H1 (cell line): Measurements from ENCODE around the gene ABCA6. TPM values are rescaled to one million over a fixed set of nuclear protein-coding genes. Genes with fewer than 3 reads are reported as not detected.

Source experiments
- CTCF ChIA-PET: fragments of 300-600 bp; sonication (Branson Sonifier 250); formaldehyde crosslinking; loops from one replicate; lab custom pipeline; 2021; ENCODE audit not compliant: partially characterized antibody; lab: Charles Lee
- POLR2A ChIA-PET: fragments of 300-600 bp; sonication (Branson Sonifier 250); formaldehyde crosslinking; loops from one replicate; lab custom pipeline; 2021; ENCODE audit warnings: inconsistent platforms; ENCODE audit not compliant: partially characterized antibody; lab: Charles Lee
- DNase-seq, 2 experiments: peaks; one replicate each; pipeline versions ENCODE4 v3.0.0 to v3.0.0-alpha.2; 2010 to 2022; ENCODE audit warnings: low spot score in 2 of 2, low read depth in 1 of 2, mixed read lengths in 1 of 2
- FAIRE-seq: peaks from 2 replicates; lab custom pipeline; 2011; peaks lifted over from hg19 to GRCh38; lab: Jason Lieb, UNC
- H2AFZ ChIP-seq: 2 replicates; pipeline ENCODE4 v1.8.1; 2012; ENCODE audit warnings: low read length, inconsistent platforms
- H2AK5ac ChIP-seq: 2 replicates; pipeline ENCODE4 v1.6.1; 2013; ENCODE audit warnings: low read depth, low read length
- H2BK120ac ChIP-seq: replicated peaks from 2 replicates; pipeline ENCODE3; 2013; ENCODE audit warnings: low read depth, low read length, inconsistent platforms
- H2BK12ac ChIP-seq: 2 replicates; pipeline ENCODE4 v1.6.1; 2013; ENCODE audit warnings: low read depth, low read length
- H2BK15ac ChIP-seq: 2 replicates; pipeline ENCODE4 v1.6.1; 2013; ENCODE audit warnings: low read length
- H2BK20ac ChIP-seq: 2 replicates; pipeline ENCODE4 v1.6.1; 2013; ENCODE audit warnings: low read length
- H2BK5ac ChIP-seq: 2 replicates; pipeline ENCODE4 v1.6.1; 2013; ENCODE audit warnings: low read depth, low read length
- H3K14ac ChIP-seq: 2 replicates; pipeline ENCODE4 v1.6.1; 2013; ENCODE audit warnings: inconsistent platforms; ENCODE audit not compliant: insufficient read length
- H3K18ac ChIP-seq: 2 replicates; pipeline ENCODE4 v1.6.1; 2013; ENCODE audit warnings: low read length; ENCODE audit errors: extremely low read depth
- H3K23ac ChIP-seq: 2 replicates; pipeline ENCODE4 v1.6.1; 2013; ENCODE audit warnings: inconsistent platforms; ENCODE audit not compliant: insufficient read length
- H3K23me2 ChIP-seq: 2 replicates; pipeline ENCODE4 v1.6.1; 2013; ENCODE audit warnings: low read depth, low read length
- H3K27ac ChIP-seq: 2 replicates; pipeline ENCODE4 v1.6.1; 2011; ENCODE audit warnings: low read depth, low read length, inconsistent platforms
- H3K27me3 ChIP-seq, 4 experiments: replicated peaks in 1 of 4; 1 replicate in 1 of 4; 2 replicates in 3 of 4; pipeline versions ENCODE4 v1.6.1 to v1.8.1; 2011 to 2013; ENCODE audit warnings: low read length in 3 of 4, mild to moderate bottlenecking in 3 of 4, inconsistent platforms in 2 of 4, mixed read lengths in 2 of 4, moderate library complexity in 1 of 4; ENCODE audit not compliant: control insufficient read depth in 3 of 4, insufficient read depth in 3 of 4; ENCODE audit errors: extremely low read depth in 1 of 4
- H3K36me3 ChIP-seq, 4 experiments: 2 replicates each; pipeline versions ENCODE4 v1.6.1 to v1.8.1; 2011 to 2013; ENCODE audit warnings: mild to moderate bottlenecking in 4 of 4, low read length in 3 of 4, moderate library complexity in 2 of 4, control low read depth in 1 of 4, inconsistent platforms in 1 of 4; ENCODE audit not compliant: insufficient read depth in 4 of 4, control insufficient read depth in 2 of 4
- H3K4ac ChIP-seq: replicated peaks from 2 replicates; pipeline ENCODE3; 2013; ENCODE audit warnings: low read length, low read depth, mixed read lengths, inconsistent platforms; ENCODE audit not compliant: insufficient read length
- H3K4me1 ChIP-seq, 4 experiments: replicated peaks in 1 of 4; 1 replicate in 1 of 4; 2 replicates in 3 of 4; pipeline versions ENCODE4 v1.6.1 to v1.8.1; 2011 to 2013; ENCODE audit warnings: low read length in 3 of 4, inconsistent platforms in 2 of 4, mixed read lengths in 1 of 4; ENCODE audit not compliant: insufficient read depth in 4 of 4, control insufficient read depth in 3 of 4
- H3K4me2 ChIP-seq, 2 experiments: 2 replicates each; pipeline versions ENCODE4 v1.6.1 to v1.8.1; 2011 to 2013; ENCODE audit warnings: low read depth in 2 of 2, low read length in 2 of 2, control low read depth in 1 of 2, inconsistent platforms in 1 of 2, mild to moderate bottlenecking in 1 of 2; ENCODE audit not compliant: insufficient read depth in 1 of 2
- H3K4me3 ChIP-seq, 4 experiments: fragments of 200-600, 300-600 bp in 1 of 4; sonication (generic), shearing (Covaris generic), sonication (Bioruptor Twin) in 1 of 4; 2 replicates each; pipeline versions ENCODE4 v1.5.1 to v1.8.1; 2011 to 2016; ENCODE audit warnings: low read length in 4 of 4, low read depth in 3 of 4, control low read depth in 2 of 4, inconsistent platforms in 2 of 4, mild to moderate bottlenecking in 2 of 4, mixed read lengths in 1 of 4, moderate library complexity in 1 of 4; ENCODE audit not compliant: insufficient read depth in 2 of 4; ENCODE audit errors: extremely low read depth in 1 of 4
- H3K56ac ChIP-seq: replicated peaks from 2 replicates; pipeline ENCODE3; 2013; ENCODE audit warnings: low read depth, mild to moderate bottlenecking, mixed read lengths, low read length, inconsistent platforms; ENCODE audit not compliant: insufficient read length
- H3K79me1 ChIP-seq: 2 replicates; pipeline ENCODE4 v1.6.1; 2013; ENCODE audit warnings: low read depth, low read length, control low read depth
- H3K79me2 ChIP-seq, 2 experiments: 2 replicates each; pipeline versions ENCODE4 v1.6.1 to v1.8.1; 2012 to 2013; ENCODE audit warnings: low read length in 2 of 2, mild to moderate bottlenecking in 2 of 2, inconsistent platforms in 1 of 2; ENCODE audit not compliant: insufficient read depth in 2 of 2, control insufficient read depth in 1 of 2
- H3K9ac ChIP-seq, 4 experiments: replicated peaks in 1 of 4; 1 replicate in 1 of 4; 2 replicates in 3 of 4; pipeline versions ENCODE4 v1.6.1 to v1.8.1; 2011 to 2013; ENCODE audit warnings: low read depth in 3 of 4, low read length in 3 of 4, control low read depth in 2 of 4, mild to moderate bottlenecking in 2 of 4, moderate library complexity in 2 of 4, inconsistent platforms in 1 of 4; ENCODE audit errors: extremely low read depth in 1 of 4
- H3K9me3 ChIP-seq, 2 experiments: 2 replicates each; pipeline versions ENCODE4 v1.6.1 to v1.8.1; 2012 to 2013; ENCODE audit warnings: mild to moderate bottlenecking in 2 of 2, moderate library complexity in 2 of 2, control low read depth in 1 of 2, inconsistent platforms in 1 of 2, low read depth in 1 of 2, low read length in 1 of 2, mixed read lengths in 1 of 2; ENCODE audit not compliant: insufficient read depth in 2 of 2
- H4K20me1 ChIP-seq, 2 experiments: replicated peaks in 1 of 2; 2 replicates each; pipeline versions ENCODE3 to v1.8.1; 2011 to 2013; ENCODE audit warnings: inconsistent platforms in 2 of 2, low read length in 2 of 2, mild to moderate bottlenecking in 1 of 2; ENCODE audit not compliant: insufficient read depth in 2 of 2, control insufficient read depth in 1 of 2
- H4K5ac ChIP-seq: 2 replicates; pipeline ENCODE4 v1.6.1; 2013; ENCODE audit warnings: low read length, low read depth, mixed read lengths, inconsistent platforms; ENCODE audit not compliant: insufficient read length
- H4K8ac ChIP-seq: 2 replicates; pipeline ENCODE4 v1.8.0; 2013; ENCODE audit warnings: mild to moderate bottlenecking, moderate library complexity, low read length, inconsistent platforms; ENCODE audit not compliant: insufficient read depth; ENCODE audit errors: extremely low read depth
- H4K91ac ChIP-seq: replicated peaks from 2 replicates; pipeline ENCODE3; 2013; ENCODE audit warnings: low read length, mixed read lengths, inconsistent platforms; ENCODE audit not compliant: insufficient read length
- CBX8 ChIP-seq: fragments of 300-800, 300-1000 bp; sonication (generic); IDR thresholded peaks from 2 replicates; pipeline ENCODE4 v1.7.1; 2016; ENCODE audit warnings: low read depth, low read length, borderline replicate concordance
- CEBPB ChIP-seq: IDR thresholded peaks from 2 replicates; pipeline ENCODE4 v1.6.1; 2012; ENCODE audit warnings: low read depth, low read length
- GABPA ChIP-seq: IDR thresholded peaks from 2 replicates; pipeline ENCODE4 v1.6.1; 2011; ENCODE audit warnings: mild to moderate bottlenecking, low read length, moderate library complexity, borderline replicate concordance; ENCODE audit not compliant: insufficient read depth
- GTF2F1 ChIP-seq: IDR thresholded peaks from 2 replicates; pipeline ENCODE4 v1.6.1; 2012; ENCODE audit warnings: low read depth, low read length, improper control_type of control experiment, borderline replicate concordance
- HDAC2 ChIP-seq, 2 experiments: fragments of 300-600 bp in 1 of 2; sonication (generic) in 1 of 2; IDR thresholded peaks; 2 replicates each; pipeline ENCODE4 v1.6.1; 2011 to 2012; ENCODE audit warnings: low read depth in 2 of 2, low read length in 2 of 2, mild to moderate bottlenecking in 2 of 2, moderate library complexity in 2 of 2, borderline replicate concordance in 1 of 2, inconsistent platforms in 1 of 2
- JUND ChIP-seq: IDR thresholded peaks from 2 replicates; pipeline ENCODE4 v1.6.1; 2011; ENCODE audit warnings: mild to moderate bottlenecking, improper control_type of control experiment, low read length
- RAD21 ChIP-seq, 2 experiments: IDR thresholded peaks in 1 of 2; conservative IDR thresholded peaks in 1 of 2; 2 replicates each; pipeline ENCODE4 v1.6.1; 2011; ENCODE audit warnings: low read depth in 2 of 2, low read length in 2 of 2, improper control_type of control experiment in 1 of 2, inconsistent platforms in 1 of 2, mild to moderate bottlenecking in 1 of 2, moderate library complexity in 1 of 2
- RFX5 ChIP-seq: IDR thresholded peaks from 2 replicates; pipeline ENCODE4 v1.6.1; 2011; ENCODE audit warnings: low read depth, low read length, improper control_type of control experiment, borderline replicate concordance
- USF2 ChIP-seq: IDR thresholded peaks from 2 replicates; pipeline ENCODE4 v1.6.1; 2011; ENCODE audit warnings: low read length, improper control_type of control experiment
- YY1 ChIP-seq: IDR thresholded peaks from 2 replicates; pipeline ENCODE4 v1.6.1; 2011; ENCODE audit warnings: low read depth, mild to moderate bottlenecking, low read length
- WGBS, 2 experiments: shearing (Covaris generic) in 1 of 2; methylation state at CpG; one replicate each; pipeline versions ENCODE4 v1.1.6 to v1.1.7; 2013 to 2015; ENCODE audit warnings: low lambda C conversion rate in 2 of 2, mixed read lengths in 2 of 2, inconsistent platforms in 1 of 2, low coverage in 1 of 2, missing lambda C conversion rate in 1 of 2; ENCODE audit not compliant: insufficient replicate concordance in 2 of 2, insufficient coverage in 1 of 2, insufficient read length in 1 of 2; ENCODE audit errors: extremely low coverage in 1 of 2, missing lambda C conversion rate in 1 of 2; 5-methylcytosine and 5-hydroxymethylcytosine counted together
- polyA plus RNA-seq, 7 experiments: library from polyadenylated mRNA; depleted of rRNA in 3 of 7; stranded (reverse) in 5 of 7; unstranded in 2 of 7; fragments of >200 nt in 5 of 7; fragments of 200-250 nt in 2 of 7; gene quantifications; 1 replicate in 5 of 7; 2 replicates in 1 of 7; 4 replicates in 1 of 7; pipeline versions ENCODE4 v1.2.1 to v1.2.3, GENCODE V29; 2011 to 2013; ENCODE audit warnings: missing spikeins in 2 of 7, mixed read lengths in 2 of 7
- total RNA-seq: library from RNA; stranded (reverse); fragmentation: NEBNext Ultra II Directional; extraction: Animal tissue kit (Norgen Biotek cat#: 25700); gene quantifications from 2 replicates; pipeline ENCODE4 v1.2.1, GENCODE V29; 2021

The ABCA6 gene
- total and polyA plus RNA-seq, 2 of the 8 experiments (the other 6 are each of a cell fraction or from before 2014, with no cell fraction given), result not detected

- Histone ChIP-seq H2AK5ac (no peak overlapping the region), H4K91ac (no peak overlapping the region), H3K36me3 (no peaks in the 10 kb centered on the region), H3K56ac (no peak overlapping the region), H3K79me2 (no peaks in the 10 kb centered on the region), H3K14ac (no peak overlapping the region), H3K9ac (no peak overlapping the region), H3K4me1 (peaks cover 0 to 5% (median 0%) of the 10 kb centered on the region in 4 experiments; a peak in 1 of 7 replicates), H3K27ac (no peak overlapping the region), H2BK12ac (no peak overlapping the region), H2BK5ac (no peak overlapping the region), H2BK120ac (no peak overlapping the region), H3K4me2 (no peak overlapping the region), H4K20me1 (no peaks in the 10 kb centered on the region), H2BK20ac (no peak overlapping the region), H3K27me3 (no peaks in the 10 kb centered on the region), H3K4ac (no peak overlapping the region), H2BK15ac (no peak overlapping the region), H3K9me3 (no peaks in the 10 kb centered on the region), H3K18ac (no peak overlapping the region), H4K5ac (no peak overlapping the region), H3K23me2 (no peaks in the 10 kb centered on the region), H3K4me3 (no peak overlapping the region), H4K8ac (no peak overlapping the region), H3K23ac (no peak overlapping the region), H3K79me1 (no peaks in the 10 kb centered on the region), H2AFZ (no peak overlapping the region)
- ChIA-PET CTCF (no interaction called here), POLR2A (interaction anchor here (0.5 kb wide), 1 partner anchor 523 kb away, joined by 3 read pairs; no protein-coding TSS in a partner anchor)
- FAIRE-seq, result no peak
- no peak for DNase-seq
- WGBS, 2 experiments, result 94% methylated on average over 2 of the region's 2 CpGs; no CpG with 5 or more reads in 1 of the 2 experiments
- TF ChIP-seq CBX8 (no peak), CEBPB (no peak), JUND (no peak), GTF2F1 (no peak), USF2 (no peak), HDAC2 (IDR thresholded peaks at IDR 0.05; ENCODE audit: borderline replicate concordance in 1 of 2, low read depth in 2 of 2, low read length in 2 of 2) (no peak), RAD21 (IDR thresholded peaks at IDR 0.05 in 1 of 2, conservative IDR thresholded peaks at IDR 0.05 in 1 of 2; ENCODE audit: low read depth in 2 of 2, low read length in 2 of 2) (no peak), GABPA (no peak), YY1 (no peak), RFX5 (no peak)
Observed at GRCh38 chr17:69144331-69145255, 2.9 kb upstream of the ABCA6 start.
